HL-60/S4 (cell line): ENCODE results near the gene CSRP1.
"Not testable (repeated sequence)": the region's sequence is repeated elsewhere in the genome, so short reads cannot be mapped to it uniquely, and the experiment has no call there.

Source experiments
- in situ Hi-C: fragments of 300-500 bp; cut with MboI; formaldehyde crosslinking; loops from 2 replicates; pipeline ENCODE4 v1.14.3; 2022; ENCODE audit warnings: low sequenced_read_pairs

Gene CSRP1

DNA sequence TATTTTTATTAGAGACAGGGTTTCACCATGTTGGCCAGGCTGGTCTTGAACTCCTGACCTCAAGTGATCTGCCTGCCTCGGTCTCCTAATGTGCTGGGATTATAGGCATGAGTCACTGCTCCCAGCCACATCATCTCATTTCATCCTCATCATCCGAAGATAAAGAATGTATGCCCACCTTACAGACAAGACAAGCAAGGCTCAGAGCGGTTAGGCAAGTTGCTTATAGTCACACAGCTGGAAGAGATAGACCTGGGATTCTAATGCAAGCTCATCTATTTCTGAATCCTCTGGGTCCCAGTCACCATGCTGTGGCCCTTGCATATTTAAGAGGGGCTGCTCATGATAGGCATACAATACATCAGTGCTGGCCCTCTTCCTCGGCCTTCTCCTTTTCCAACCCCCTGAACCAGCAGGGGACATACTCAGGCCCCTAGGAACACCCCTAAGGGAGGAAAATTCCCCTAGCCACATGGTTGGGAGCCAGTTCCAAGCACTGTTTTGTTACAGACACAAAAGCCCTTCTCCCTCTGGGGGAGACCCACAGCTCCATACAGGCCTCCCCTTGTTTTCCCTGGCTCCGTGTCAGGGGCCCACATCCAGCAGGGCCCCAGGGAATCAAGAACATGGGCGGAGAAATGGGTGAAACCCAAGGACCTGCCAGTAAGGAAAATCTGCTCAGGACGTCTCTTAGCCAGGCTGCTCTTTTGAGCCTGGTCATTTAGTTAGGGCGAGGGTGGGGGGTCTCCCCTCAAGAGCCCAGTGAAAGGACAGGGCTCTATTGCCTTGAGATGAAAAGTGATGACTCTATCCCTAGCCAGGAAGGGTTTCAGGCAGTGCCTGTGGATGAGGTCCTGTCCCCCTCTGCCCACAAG, 6.9 kb downstream of the CSRP1 start:
- in situ Hi-C loops, result no loop called here

DNA sequence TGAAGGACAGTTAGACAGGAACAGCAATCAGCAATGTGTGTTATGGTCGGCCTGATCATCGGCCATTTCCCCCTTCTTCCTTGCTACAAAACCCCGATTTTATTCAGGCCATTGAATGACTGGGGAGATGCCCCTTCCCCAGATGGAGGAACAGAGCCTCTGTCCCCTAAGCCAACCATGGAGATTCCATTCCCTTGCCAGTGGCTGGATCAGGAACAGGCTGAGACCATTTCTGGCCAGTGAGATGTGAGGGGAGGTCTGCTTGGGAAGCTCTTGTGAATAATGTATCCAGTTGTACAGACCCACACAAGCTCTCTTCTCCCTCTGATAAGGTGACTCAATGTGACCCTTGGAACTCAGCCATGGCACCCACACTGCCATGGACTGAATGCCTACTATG, 7.7 kb downstream of the CSRP1 start:
- in situ Hi-C loops, result no loop called here

DNA sequence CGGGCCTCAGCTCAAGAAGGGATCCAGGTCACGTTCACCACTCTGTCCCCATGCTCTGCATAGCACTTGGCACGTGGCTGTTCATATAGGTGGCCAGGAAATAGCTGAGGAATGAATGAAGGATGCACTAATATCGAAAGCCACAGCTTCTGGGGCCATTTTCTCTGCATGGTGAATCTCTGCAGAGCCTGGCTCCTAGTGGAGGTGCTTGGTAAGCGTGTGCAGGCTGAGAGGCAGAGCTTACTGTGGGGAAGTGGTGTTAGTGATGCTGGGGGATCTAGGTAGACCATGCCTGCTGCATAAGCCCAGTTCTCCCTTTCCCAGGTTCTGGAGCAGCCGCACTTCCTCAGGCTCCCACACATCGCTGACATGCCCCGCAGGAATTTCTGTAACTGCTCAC, 8.3 kb downstream of the CSRP1 start:
- in situ Hi-C loops, result no loop called here

DNA sequence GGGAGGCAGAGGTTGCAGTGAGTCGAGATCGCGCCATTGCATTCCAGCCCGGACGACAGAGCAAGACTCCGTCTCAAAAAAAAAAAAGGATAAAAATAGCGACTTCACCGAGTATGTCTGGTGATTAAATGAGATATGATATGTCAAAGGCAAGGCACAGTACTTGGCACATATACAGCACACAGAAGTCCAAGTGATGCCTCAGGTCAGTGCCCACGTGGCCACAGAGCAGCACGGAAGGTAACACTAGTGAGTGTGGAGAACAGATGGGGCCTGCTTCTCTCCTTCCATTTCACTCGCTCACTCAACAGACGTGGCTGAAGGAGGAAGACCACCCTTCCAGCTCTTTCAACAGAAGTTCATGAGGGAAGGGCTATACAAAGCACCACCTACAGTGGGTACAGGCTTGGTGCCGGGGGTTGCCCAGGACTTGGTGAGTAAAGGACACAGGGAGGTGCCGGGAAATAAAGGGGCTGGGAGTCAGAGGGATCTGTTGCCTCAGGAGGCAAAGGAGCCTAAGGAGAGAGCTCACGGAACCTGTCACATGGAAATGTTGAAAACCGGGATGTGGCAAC, 8.9 kb downstream of the CSRP1 start:
- in situ Hi-C loops, result no loop called here

DNA sequence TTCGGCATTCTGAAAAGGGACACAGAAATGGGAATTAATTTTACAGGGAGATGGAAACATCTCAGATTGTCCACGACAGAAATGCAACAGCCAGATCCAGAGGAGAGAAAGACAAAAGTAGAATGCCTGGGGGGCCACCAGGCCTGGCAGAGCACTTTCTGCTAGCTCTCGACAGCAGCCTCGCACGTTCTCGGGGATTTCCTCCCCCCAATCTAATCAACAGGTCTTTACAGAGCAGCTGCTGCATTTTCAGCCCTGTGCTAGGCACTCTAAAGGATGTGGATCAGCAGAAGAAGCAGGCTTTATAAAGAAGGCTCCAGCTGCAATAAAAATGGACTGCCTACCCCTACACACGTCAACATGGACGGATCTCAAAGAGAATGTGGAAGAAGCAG, 10.6 kb downstream of the CSRP1 start:
- in situ Hi-C loops, result no loop called here

DNA sequence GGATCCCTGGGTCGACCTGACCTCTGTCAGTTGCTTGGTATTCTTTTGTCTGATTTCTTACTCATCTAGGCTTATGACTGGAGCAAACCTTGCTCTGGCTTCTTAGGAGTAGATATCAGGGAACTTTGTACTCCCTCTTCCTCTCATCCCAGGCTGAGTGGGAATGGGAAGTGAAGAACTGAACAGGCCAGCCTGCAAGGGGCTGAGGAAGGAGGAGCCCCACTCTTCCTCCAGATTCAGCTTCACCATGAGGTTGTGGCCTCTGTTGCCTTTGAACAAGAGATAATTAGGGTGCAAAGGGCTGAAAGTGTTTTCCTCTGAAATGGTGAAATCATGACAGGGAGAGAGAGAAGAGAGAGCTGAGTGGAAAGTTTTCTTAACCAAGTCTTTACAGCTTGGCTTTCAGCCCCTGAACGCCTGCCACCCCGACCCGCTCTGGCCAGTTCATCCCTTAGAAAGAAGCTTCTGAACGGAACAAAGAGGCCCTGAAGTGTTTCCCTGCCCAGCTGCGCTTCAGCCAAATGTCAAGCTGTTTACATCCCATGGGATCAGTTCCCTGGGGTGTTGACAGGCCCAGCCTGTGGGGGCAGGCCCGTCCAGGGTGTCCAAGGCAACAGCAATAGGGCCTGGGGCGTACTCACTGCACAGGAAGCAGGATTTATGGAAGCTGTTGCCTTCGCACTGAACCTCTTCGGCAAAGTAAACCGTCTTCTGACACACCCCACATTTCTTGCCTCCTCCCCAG, 11.2 kb downstream of the CSRP1 start:
- in situ Hi-C loops, result no loop called here

DNA sequence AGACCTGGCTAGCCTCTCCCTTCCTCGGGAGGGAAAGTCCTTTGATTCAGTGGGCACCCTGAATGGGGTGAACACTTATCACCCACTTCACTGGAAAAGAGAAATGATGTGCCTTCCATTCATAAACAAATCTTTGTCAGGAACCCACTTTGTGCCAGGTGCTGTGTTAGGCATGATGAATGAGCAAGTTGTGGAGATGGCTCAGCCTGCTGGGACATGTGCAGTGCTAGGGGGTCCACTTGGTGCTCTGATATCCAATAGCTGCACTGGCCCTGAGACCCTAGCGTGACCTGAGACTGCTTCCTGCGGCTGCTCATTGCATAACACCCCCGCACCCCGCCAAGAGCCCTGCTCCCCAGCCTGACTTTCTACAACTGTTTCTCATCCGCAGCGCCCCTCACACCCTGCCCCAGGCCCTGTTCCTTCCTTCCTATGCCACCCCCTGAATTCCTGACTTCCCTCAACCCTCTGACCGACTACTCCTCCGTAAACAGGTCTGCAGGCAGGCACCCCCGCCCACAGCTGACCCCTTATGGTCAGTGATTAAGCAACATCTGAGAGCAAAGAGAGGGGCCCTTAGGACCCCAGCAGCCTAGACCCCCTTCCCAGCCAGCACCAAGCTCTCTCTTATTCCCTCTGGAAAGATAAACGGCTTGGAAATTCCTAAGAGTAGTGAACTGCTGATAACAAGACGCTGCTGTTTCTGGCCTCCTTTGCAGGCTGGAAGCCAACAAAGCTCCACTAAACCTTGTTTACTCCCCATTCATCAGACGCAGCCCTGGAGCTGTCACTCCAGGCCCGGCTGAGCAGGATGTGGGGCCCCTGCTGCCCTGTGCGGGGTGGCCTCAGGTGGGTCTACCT, 12.9 kb downstream of the CSRP1 start:
- in situ Hi-C loops, result no loop called here

DNA sequence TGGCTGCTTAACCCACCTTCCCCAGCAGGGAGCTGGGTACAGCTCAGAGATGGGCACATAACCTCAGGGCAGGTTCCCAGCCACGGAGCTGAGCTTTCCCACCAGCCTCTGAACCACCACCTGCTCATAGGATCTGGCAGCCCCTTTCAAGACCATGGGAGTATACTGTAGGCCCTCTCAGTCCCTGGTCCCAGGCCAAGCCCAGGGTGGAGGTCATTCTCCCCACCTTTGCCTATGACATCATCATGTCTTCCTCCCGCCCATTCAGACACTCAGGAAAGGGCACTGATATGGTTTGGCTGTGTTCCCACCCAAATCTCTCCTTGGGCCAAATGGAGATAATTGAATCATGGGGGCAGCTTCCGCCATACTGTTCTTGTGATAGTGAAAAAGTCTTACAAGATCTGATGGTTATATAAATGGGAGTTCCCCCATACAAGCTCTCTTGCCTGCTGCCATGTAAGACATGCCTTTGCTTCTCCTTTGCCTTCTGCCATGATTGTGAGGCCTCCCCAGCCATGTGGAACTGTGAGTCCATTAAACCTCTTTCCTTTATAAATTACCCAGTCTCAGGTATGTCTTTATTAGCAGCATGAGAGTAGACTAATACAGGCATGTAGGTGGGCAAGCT, 13.8 kb downstream of the CSRP1 start:
- in situ Hi-C loops, result not testable (repeated sequence)

DNA sequence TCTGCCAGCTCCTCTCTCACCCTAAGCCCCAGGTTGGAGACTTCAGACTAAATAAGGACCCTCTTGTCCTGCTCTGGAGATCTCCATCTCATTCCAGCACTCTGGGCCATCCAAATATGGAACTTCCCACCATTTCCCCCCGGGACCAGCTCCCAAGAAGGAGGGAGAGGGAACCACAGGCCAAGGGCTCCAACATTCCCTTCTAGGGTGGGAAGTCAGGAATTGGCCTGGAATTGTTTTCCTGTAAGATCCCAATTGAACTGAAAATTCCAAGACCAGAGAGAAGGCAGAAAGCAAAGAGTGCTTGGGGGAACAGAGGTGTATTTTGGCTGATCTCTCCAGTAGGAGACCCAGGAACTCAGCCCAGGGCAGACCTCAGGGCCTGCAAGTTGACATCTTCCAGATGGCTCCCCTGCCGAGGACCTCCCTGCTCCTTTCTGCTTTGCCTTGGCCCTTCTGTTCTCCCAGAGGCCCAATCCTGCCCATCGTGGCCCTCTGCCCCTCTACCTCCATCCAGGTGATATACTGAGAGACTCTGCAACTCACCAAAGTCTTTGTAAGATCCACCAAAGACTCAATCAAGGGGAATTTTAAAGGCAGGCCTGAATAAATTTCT, 14.9 kb downstream of the CSRP1 start:
- in situ Hi-C loops, result no loop called here

DNA sequence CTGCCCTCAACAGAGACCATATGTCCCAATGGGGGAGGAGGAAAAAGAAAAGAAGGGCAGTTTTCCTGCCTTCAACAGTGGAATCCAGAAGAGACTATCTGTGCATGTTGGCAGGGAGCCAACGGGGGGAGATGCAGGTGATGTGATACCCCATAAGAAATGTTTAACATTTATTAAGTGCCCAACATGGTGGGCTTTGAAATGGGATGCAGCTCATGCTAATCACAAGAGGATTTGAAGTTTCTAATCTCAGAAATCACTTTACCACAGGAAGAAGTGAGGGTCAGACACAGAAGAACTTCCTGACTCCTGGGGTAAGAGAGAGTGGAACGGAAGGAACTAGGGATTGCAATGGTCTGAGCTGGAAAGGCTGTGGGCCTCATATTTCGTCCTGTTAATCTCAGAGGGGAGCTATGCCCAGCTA, 16.2 kb downstream of the CSRP1 start:
- in situ Hi-C loops, result no loop called here

DNA sequence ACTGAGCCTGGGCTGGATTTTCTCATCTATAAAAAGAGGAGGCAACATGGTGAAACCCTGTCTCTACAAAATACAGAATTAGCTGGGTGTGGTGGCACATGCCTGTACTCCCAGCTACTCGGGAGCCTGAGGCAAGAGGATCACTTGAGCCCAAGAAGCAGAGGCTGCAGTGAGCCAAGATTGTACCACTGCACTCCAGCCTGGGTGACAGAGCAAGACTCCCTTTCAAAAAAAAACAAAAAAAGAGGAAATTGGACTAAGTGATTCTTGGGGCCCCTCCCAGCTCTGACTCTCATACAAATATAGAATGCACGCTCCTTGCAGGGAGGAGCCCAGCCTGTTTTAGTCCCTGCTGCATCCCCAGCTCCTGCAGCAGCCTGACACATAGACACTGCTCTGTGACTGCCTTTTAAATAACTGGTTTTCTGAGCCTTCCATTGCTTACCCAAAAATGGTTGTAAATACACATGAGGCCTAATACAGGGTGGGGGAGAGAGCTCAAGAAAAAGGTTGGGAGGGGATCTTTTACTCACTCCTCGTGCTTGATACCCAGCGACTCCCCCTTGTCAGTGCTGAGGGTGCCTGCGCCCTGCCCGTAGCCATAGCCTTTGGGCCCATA, 17.2 kb downstream of the CSRP1 start:
- in situ Hi-C loops, result no loop called here

DNA sequence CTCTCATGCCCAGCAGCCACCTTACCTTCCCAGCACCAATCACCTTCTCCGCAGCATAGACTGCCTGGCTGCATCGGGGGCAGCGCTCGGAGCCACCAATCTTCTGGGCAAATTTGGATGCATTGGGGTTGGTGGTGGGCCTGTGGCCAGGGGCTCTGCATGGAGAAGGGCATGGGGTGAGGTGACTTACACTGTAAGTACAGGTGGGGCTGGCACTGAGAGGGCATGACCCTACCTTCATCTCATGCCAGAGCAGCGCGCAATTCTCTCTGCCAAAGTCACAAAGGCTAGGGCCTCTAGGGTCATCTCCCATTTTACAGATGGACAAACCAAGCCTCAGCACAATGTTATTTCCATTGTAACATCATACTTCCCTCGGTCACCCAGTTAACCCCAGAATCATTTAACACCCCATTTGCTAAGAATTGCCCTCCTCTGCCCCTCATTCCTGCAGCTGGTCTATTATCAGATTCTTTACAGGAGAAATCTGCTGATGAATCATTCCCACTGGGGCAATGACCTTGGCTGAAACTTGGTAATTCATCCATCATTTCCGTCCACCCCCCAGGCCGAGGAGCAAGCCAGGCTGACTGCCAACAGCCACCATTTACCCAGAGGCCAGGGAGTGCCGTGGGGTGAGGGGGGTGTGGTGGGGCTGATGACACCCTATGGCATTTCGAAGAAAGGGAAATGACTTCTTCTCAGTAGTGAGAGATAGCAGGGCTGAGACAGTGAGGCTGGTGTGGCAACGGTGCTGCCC, 17.9 kb downstream of the CSRP1 start:
- in situ Hi-C loops, result no loop called here

DNA sequence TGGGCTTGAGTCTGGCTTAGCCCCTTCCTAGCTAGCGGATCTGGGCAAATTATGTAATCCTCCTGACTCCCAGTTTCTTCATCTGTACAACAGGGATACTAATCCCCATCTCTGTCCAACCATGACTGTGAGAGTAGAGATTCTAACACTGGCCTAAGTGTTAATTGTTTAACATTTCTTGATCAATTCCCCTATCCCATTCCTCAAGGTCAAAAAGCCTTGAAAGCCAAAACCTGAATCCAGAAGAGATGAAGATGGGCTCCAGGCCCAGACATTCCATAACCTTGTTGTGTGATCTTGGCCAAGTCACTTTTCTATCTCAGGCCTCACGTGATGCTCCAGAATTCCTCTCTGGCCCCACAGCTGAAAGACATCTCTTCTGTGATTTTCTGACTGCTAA, 19.2 kb downstream of the CSRP1 start:
- in situ Hi-C loops, result no loop called here

DNA sequence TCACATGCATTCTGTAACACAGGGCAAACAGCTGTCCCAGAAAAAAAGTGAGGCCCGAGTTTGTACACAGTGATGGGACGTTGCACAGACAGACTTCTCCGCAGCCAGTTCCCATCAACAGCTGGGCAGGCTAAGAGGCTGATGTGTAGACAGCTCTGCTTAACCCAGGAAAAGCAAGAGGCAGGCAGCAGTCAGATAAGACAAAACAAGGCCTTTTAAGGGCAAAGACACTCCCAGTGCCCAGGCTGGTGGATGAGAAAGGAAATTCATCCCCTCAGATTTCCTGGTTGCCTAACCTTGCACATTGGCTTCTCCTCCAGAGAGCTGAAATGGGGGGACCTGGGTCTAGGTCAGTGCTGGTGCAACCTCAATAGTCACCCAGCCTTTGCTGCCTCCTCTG, 20.7 kb downstream of the CSRP1 start:
- in situ Hi-C loops, result no loop called here

DNA sequence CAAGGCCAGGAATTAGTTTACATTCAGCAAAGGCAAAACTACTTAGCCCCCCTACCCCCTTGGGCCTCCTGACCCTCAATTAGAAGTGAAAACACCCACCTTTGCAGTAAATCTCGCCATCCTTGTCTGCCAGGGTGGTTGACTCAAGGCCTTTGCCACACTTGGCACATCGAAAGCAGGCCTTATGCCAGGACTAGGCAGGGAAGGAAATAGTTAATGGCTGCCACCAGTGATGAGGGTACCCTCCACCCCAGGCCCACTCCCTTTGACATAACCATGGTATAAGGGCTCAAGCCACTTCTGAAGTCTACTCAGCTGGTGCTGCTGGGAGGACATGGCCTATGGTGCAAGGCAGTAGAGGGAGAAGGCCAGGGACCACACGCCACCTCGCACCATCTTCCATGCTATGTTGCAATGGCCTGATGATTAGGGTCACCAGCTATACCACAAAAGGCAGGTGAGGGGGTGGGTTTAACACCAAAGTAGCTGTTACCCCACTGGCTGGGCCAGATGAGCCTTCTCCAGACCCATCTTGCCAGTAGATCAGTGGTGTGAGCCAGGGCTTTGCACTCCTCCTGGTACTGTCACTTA, 21.6 kb downstream of the CSRP1 start:
- in situ Hi-C loops, result no loop called here

DNA sequence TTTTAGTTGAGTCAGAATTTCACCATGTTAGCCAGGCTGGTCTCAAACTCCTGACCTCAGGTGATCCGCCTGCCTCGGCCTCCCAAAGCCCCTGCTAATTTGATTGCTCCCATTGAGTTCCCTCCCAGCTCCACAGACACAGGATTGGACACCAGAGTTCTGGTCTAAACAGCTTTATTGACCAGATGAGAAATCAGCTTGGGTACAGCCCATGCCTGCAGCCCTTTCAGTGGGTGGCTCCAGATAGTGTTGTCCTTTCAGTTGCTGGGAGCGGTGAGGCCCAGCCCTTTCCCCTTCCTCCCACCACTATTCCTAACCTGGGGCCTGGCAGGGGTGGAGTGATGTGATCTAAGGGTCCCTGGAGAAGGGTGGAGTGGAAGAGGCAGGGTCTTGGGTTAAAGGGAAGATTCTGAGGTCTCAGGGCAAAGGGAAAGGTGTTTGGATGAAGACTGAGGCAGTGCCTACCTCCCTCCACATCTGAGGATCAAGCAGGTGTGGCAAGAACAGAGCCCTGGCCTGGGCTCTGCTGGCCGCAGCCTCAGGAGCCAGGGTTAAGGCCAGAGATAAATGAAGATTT, 23.5 kb downstream of the CSRP1 start:
- in situ Hi-C loops, result no loop called here

DNA sequence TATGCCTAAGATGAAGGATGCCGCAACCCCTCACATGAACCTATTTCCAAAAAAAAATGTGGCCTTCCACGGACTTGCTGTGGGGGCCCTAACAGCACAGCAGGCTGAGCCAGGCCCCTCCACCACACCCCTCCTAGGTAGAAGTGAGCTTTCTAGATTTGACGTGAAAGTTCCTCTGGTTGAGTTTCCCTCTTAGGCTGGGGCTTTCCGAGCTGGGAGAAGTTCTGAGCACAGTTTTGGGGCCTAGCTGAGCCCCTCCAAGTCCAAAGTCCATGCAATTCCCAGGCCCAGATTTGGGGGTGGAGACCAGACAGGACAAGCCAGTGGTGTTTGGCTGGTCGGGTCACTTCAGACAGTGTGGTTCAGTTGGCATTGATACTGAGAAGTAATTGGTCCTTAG, 24.2 kb downstream of the CSRP1 start:
- in situ Hi-C loops, result no loop called here

DNA sequence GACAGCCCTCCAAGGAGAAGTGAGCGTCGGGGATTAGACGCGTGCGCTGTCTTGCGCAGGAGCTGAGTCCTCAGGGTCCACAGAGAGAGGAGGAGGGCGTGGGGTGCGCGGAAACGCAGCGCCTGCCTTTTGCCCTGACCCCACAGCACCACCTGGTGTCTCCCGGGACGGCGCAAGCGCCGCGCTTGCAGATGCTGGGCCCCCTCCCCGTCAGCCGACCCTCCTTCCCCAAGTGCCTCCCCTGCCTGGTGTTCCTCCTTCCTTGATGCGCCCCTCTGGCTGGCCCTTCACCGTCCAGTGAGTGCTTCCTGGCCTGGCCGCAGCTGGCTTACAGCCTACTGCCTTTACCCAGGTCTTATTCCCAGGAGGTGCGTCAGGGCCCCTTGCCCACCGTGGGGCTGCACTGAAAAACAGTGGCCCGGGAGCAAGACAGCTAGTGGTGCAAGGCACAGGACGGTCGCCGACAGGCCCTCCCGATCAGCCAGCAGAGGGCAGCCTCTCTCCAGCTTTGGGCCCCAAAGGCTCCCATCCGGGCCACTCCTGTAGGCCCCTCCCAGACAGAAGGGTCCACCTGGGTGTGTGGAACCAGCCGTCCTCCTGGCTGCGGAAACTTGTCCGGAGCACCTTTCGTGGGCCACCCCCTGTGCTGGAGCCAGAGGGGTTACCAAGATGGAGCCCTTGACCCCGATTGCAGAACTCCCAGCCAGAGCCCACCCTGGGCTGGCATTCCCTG, 25.0 kb downstream of the CSRP1 start:
- in situ Hi-C loops, result no loop called here
